GM12892 (cell line): ENCODE measurements around the gene ZFP36.

Experiments
- DNase-seq: peaks from one replicate; pipeline ENCODE4 v3.0.0; 2011; ENCODE audit not compliant: insufficient read length
- FAIRE-seq: peaks from 2 replicates; lab custom pipeline; 2011; peaks lifted over from hg19 to GRCh38; lab: Jason Lieb, UNC
- POLR2A ChIP-seq: IDR thresholded peaks from 2 replicates; pipeline ENCODE4 v1.6.1; 2011; ENCODE audit warnings: low read depth, low read length, control low read depth
- POLR2AphosphoS5 ChIP-seq: IDR thresholded peaks from 2 replicates; pipeline ENCODE4 v1.6.1; 2011; ENCODE audit warnings: low read depth, low read length, control low read depth
- TAF1 ChIP-seq: IDR thresholded peaks from 2 replicates; pipeline ENCODE4 v1.6.1; 2011; ENCODE audit warnings: low read depth, mild to moderate bottlenecking, control low read depth, low read length, borderline replicate concordance

The ZFP36 gene

GRCh38 chr19:39388657-39389056 is 18.0 kb upstream of the ZFP36 start:
- FAIRE-seq (no peak), DNase-seq (no peak)
- TF ChIP-seq POLR2A (no peak), TAF1 (no peak), POLR2AphosphoS5 (no peak)

GRCh38 chr19:39389631-39390414 is 16.8 kb upstream of the ZFP36 start:
- no peak for DNase-seq
- peak; percentile 61 for FAIRE-seq
- TF ChIP-seq POLR2A (no peak), POLR2AphosphoS5 (no peak), TAF1 (no peak)

- FAIRE-seq (no peak), DNase-seq (no peak)
- TF ChIP-seq TAF1 (no peak), POLR2AphosphoS5 (no peak), POLR2A (no peak)
These were observed 16.2 kb upstream of the ZFP36 start for GRCh38 chr19:39390451-39390750.

- FAIRE-seq = peak; percentile 99
- DNase-seq = peak; percentile 98
These were observed 15.8 kb upstream of the ZFP36 start, which contains the start of the genes MED29 and PAF1 for GRCh38 chr19:39390751-39391437. TSS of gene MED29 (plus strand) at chr19:39391378. CDS start at chr19:39391423, 45 bp downstream. TSS of gene PAF1 (minus strand) at chr19:39391106. CDS start at chr19:39390864, 242 bp downstream.

GRCh38 chr19:39397360-39398296 is 9.0 kb upstream of the ZFP36 start:
- DNase-seq (peak; percentile 94), FAIRE-seq (peak; percentile 88)

More at GRCh38 chr19:39390751-39391437, 15.8 kb upstream of the ZFP36 start, which contains the start of the genes MED29 and PAF1:
- TF ChIP-seq POLR2A (peak; percentile 96), TAF1 (peak; percentile 92), POLR2AphosphoS5 (peak; percentile 98)

GRCh38 chr19:39398297-39398864 is 8.3 kb upstream of the ZFP36 start:
- DNase-seq (no peak), FAIRE-seq (peak; percentile 69)
- TF ChIP-seq POLR2AphosphoS5 (0 out of 2 replicates have a peak, but pooled peaks have one; percentile 23), TAF1 (no peak)

More at GRCh38 chr19:39397360-39398296, 9.0 kb upstream of the ZFP36 start:
- peak; percentile 67 for TF ChIP-seq POLR2AphosphoS5
- peak; percentile 48; the same call in 1 of the 2 replicates for TF ChIP-seq POLR2A
- no peak for TF ChIP-seq TAF1

- FAIRE-seq (no peak), DNase-seq (no peak)
- TF ChIP-seq POLR2A = no peak
- 0 out of 2 replicates have a peak, but pooled peaks have one; percentile 13 for TF ChIP-seq POLR2AphosphoS5
- no peak for TF ChIP-seq TAF1
These were observed 7.0 kb upstream of the ZFP36 start for GRCh38 chr19:39399668-39400050.

GRCh38 chr19:39400061-39400460 is 6.6 kb upstream of the ZFP36 start:
- FAIRE-seq = no peak
- TF ChIP-seq POLR2AphosphoS5 = 0 out of 2 replicates have a peak, but pooled peaks have one; percentile 5
- no peak for TF ChIP-seq POLR2A
- DNase-seq = no peak

GRCh38 chr19:39401070-39401548 is 5.5 kb upstream of the ZFP36 start:
- TF ChIP-seq POLR2AphosphoS5 (no peak), POLR2A (no peak), TAF1 (no peak)
- FAIRE-seq (no peak), DNase-seq (no peak)
